ENCODE data around the gene OGFR. TPM values are rescaled to one million over a fixed set of nuclear protein-coding genes. Genes with fewer than 3 reads are reported as not detected.

OGFR gene
- total RNA-seq, 6 experiments from 2014 or later: 40.7 to 48.1 (median 47.0) TPM

- H3K9me3 ChIP-seq: no peaks in the 10 kb centered on the region
- TF ChIP-seq POLR2A (IDR thresholded peaks at IDR 0.05) (no peak), CTCF (IDR thresholded peaks at IDR 0.05) (no peak)
- H3K27me3 ChIP-seq: no peaks in the 10 kb centered on the region
- no peak overlapping the region for H3K27ac ChIP-seq
- no peaks in the 10 kb centered on the region for H3K36me3 ChIP-seq
- DNase-seq: no peak
- H3K4me3 ChIP-seq: no peak overlapping the region
- no CpG with 5 or more reads among the region's 12 CpGs for WGBS (ENCODE audit: insufficient coverage, low coverage, low lambda C conversion rate, missing lambda C conversion rate)
- intact Hi-C loops (cut with DNase I): loop anchor here in 1 of 2 donors (10.0 kb wide), 1 partner anchor 183 kb away; the partner anchor contains the start of gene BHLHE23
- no peak for ATAC-seq
- H3K4me1 ChIP-seq: peaks cover 0 to 5% (median 1%) of the 10 kb centered on the region in 4 donors
Observed at GRCh38 chr20:62821726-62822210, 17.1 kb downstream of the OGFR start.

- Histone ChIP-seq H3K27ac (no peak overlapping the region), H3K4me3 (no peak overlapping the region), H3K27me3 (no peaks in the 10 kb centered on the region), H3K36me3 (no peaks in the 10 kb centered on the region), H3K4me1 (peaks cover 0 to 5% (median 1%) of the 10 kb centered on the region in 4 donors), H3K9me3 (no peaks in the 10 kb centered on the region)
- WGBS (ENCODE audit: insufficient coverage, low coverage, low lambda C conversion rate, missing lambda C conversion rate): 70% methylated on average over 3 of the region's 7 CpGs
- DNase-seq: no peak
- intact Hi-C loops (cut with DNase I): loop anchor here in 1 of 2 donors (10.0 kb wide), 1 partner anchor 182 kb away; the partner anchor contains the start of gene BHLHE23
- ATAC-seq: no peak
- TF ChIP-seq POLR2A (IDR thresholded peaks at IDR 0.05) (no peak), CTCF (IDR thresholded peaks at IDR 0.05) (no peak)
Observed at GRCh38 chr20:62822239-62822787, 17.7 kb downstream of the OGFR start.

- Histone ChIP-seq H3K36me3 (no peaks in the 10 kb centered on the region), H3K27me3 (no peaks in the 10 kb centered on the region), H3K4me3 (no peak overlapping the region), H3K27ac (no peak overlapping the region), H3K9me3 (no peaks in the 10 kb centered on the region), H3K4me1 (peaks cover 0 to 5% (median 1%) of the 10 kb centered on the region in 4 donors)
- WGBS (ENCODE audit: insufficient coverage, low coverage, low lambda C conversion rate, missing lambda C conversion rate): 57% methylated on average over 13 of the region's 24 CpGs
- TF ChIP-seq POLR2A (IDR thresholded peaks at IDR 0.05): no peak
- TF ChIP-seq CTCF (IDR thresholded peaks at IDR 0.05): peak; percentile 31 to 52 (median 44)
- ATAC-seq (peak; percentile 35 to 72 (median 64)), DNase-seq (peak in 2 of 3 donors; percentile 64 to 72)
- intact Hi-C loops (cut with DNase I): loop anchor here in 1 of 2 donors (10.0 kb wide), 1 partner anchor 182 kb away; the partner anchor contains the start of gene BHLHE23
Observed at GRCh38 chr20:62822788-62823651, 18.4 kb downstream of the OGFR start.

- H3K27ac ChIP-seq: no peak overlapping the region
- no peak for ATAC-seq
- H3K9me3 ChIP-seq: no peaks in the 10 kb centered on the region
- H3K36me3 ChIP-seq: no peaks in the 10 kb centered on the region
- no peak overlapping the region for H3K4me3 ChIP-seq
- intact Hi-C loops (cut with DNase I): loop anchor here in 1 of 2 donors (10.0 kb wide), 1 partner anchor 181 kb away; the partner anchor contains the start of gene BHLHE23
- H3K27me3 ChIP-seq: no peaks in the 10 kb centered on the region
- no peak for DNase-seq
- TF ChIP-seq POLR2A (IDR thresholded peaks at IDR 0.05) (no peak), CTCF (IDR thresholded peaks at IDR 0.05) (no peak)
- no CpG with 5 or more reads among the region's 38 CpGs for WGBS (ENCODE audit: insufficient coverage, low coverage, low lambda C conversion rate, missing lambda C conversion rate)
- H3K4me1 ChIP-seq: peaks cover 0 to 5% (median 1%) of the 10 kb centered on the region in 4 donors
Observed at GRCh38 chr20:62823688-62824475, 19.2 kb downstream of the OGFR start.
